Ectodermal cell (in vitro differentiated cells): Measurements from ENCODE around the gene KY.
"Not testable (repeated sequence)": the region's sequence is repeated elsewhere in the genome, so short reads cannot be mapped to it uniquely, and the experiment has no call there.

Experiments
- H3K27ac ChIP-seq: 2 replicates; pipeline ENCODE4 v1.7.0; 2013; ENCODE audit warnings: mild to moderate bottlenecking, low read depth, low read length; ENCODE audit not compliant: insufficient read depth, poor library complexity, severe bottlenecking
- H3K27me3 ChIP-seq: 2 replicates; pipeline ENCODE4 v1.7.0; 2013; ENCODE audit warnings: mild to moderate bottlenecking, low read length; ENCODE audit not compliant: insufficient read depth, control insufficient read depth, poor library complexity, severe bottlenecking
- H3K36me3 ChIP-seq: one replicate; pipeline ENCODE4 v1.7.0; 2013; ENCODE audit warnings: low read length; ENCODE audit not compliant: control insufficient read depth, insufficient read depth
- H3K4me1 ChIP-seq: one replicate; pipeline ENCODE4 v1.7.0; 2013; ENCODE audit warnings: low read length; ENCODE audit not compliant: control insufficient read depth, insufficient read depth
- H3K4me3 ChIP-seq: 2 replicates; pipeline ENCODE4 v1.7.0; 2013; ENCODE audit warnings: low read depth, low read length, control low read depth; ENCODE audit not compliant: insufficient read depth
- H3K9me3 ChIP-seq: 2 replicates; pipeline ENCODE4 v1.7.0; 2013; ENCODE audit warnings: mild to moderate bottlenecking, low read length, moderate library complexity; ENCODE audit not compliant: control insufficient read depth
- WGBS, 2 experiments: methylation state at CpG; one replicate each; pipeline ENCODE4 v1.1.7; 2013; ENCODE audit warnings: missing lambda C conversion rate in 2 of 2; 5-methylcytosine and 5-hydroxymethylcytosine counted together

KY gene

DNA sequence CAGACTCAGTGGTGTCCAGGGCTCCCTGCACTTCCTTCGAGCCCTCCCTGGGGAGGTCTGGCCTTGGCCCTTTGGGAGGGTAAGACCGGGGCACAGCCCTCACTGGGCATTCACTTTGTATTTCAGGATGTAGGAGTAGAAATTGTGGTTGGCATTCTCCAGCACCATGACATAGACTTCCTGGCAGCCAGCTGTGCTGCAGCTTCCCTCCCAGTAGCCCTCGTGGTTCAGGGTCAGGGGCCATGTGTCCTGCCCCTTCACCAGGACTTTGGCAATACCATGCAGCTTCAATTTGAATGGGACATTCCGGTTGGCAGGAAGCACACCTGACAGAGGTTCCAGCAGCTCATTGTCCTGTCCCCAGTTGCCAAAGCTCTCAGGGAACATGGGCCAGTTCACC is 47.3 kb downstream of the KY start:
- Histone ChIP-seq H3K36me3 (no peaks in the 10 kb centered on the region), H3K27ac (no peak overlapping the region), H3K4me1 (peaks cover 43% of the 10 kb centered on the region), H3K9me3 (no peaks in the 10 kb centered on the region), H3K27me3 (peaks cover 4% of the 10 kb centered on the region), H3K4me3 (no peak overlapping the region)
- 94% methylated on average over 4 of the region's 4 CpGs for WGBS, 2 experiments

DNA sequence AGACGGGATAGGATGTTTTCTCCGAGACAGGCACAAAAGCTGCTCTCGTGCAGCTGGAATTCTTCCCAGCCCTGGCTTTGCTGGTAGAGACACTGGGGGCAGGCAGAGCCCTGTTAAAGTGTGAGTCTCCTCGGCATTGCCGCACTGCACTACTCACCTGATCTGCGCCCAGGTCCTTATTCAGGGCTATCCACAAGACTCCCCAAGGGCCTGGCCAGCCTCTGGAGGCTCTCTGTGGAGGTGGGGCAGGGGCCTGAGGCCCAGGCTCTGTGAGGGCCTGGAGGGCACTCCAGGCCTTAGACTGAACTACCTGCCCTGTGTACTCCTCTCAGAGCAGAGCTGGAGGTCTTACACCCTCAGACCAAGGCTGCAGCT is 48.4 kb downstream of the KY start:
- Histone ChIP-seq H3K4me1 (peaks cover 47% of the 10 kb centered on the region), H3K9me3 (no peaks in the 10 kb centered on the region), H3K27ac (peak overlapping the region; percentile 44), H3K4me3 (no peak overlapping the region), H3K36me3 (no peaks in the 10 kb centered on the region), H3K27me3 (peaks cover 4% of the 10 kb centered on the region)
- 49 to 50% methylated on average over 6 of the region's 6 CpGs for WGBS, 2 experiments

DNA sequence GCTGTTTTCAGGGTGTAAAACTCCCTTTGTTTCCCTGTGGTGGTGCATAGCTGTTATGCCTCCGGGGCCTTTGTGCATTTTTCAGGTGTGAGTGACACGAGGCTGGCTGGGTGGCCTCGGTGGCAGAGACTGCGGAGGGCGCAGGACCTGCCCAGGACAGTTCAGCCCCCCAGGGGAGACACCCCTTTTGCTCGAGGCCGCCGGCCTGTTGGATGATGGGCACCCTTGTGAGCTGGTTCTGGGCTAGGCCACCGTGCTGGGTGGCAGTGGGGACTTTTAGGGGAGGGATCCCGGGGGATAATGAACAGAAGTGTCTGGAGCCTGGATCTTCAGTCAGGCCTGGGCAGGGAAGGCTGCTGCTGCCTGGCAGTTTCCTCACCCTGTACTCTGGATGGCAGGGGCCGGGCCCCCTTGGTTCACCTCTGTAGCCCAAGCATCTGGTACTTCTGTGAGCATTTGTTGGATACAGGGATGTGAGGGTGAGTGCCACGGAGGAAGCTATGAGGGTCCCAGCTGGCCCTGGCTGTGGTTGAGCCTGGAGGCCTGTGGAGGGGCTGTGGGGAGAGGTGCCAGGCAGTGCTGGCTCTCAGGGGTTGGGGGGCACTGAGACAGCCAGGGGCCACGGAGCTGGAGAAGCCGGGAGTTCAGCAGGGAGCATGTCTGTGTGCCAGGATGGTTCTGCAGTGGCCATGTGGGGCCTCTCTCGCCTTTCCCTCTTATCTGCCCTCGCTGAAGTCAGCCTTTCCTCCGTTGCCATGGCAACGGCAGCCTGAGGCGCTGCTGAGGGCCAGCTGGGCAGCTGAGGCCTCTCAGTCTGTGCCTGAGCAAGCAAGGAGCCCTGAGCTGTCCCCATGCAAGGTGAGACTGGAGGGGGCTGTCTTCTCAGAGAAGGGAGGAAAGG is 49.0 kb downstream of the KY start:
- Histone ChIP-seq H3K27ac (peak overlapping the region; percentile 44), H3K4me1 (peaks cover 47% of the 10 kb centered on the region)

DNA sequence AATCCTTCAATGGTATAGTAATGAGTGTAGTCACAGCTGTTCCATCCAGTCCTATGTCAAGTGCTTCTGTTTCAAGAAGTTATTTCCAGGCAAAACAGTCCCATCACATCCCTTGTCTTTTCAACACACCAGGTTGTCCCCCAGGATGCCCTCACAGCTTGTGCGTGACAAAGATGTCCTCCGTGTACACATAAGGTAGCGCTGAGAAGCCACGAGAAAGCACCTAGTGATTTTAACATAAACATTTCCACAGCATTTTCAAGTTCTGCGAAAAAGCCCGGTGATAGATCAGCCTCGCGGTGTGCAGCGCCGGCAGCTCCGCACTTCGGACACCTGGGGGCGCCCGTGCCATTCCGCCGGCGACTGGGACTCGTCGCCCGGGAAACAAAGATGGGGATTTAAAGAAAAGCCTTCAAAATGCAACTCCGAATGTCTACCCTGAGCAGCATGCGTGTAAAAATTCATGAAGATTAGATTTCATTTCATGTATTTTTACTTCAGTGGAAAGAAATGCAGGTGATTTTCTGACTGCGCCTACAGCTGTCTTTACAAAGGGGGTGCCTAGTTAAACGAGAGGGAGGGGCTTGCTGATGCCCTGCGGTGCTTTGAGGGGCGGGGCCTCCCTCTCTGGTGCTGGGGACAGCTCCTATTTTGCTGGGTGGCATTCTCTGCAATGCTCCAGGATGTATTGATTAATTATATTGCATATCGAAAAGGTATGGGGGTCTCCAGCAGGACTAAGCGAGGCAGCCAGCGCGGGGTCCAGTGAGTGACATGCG is 49.9 kb downstream of the KY start:
- H3K36me3 ChIP-seq = no peaks in the 10 kb centered on the region
- H3K27me3 ChIP-seq = peaks cover 4% of the 10 kb centered on the region
- H3K9me3 ChIP-seq = no peaks in the 10 kb centered on the region
- H3K27ac ChIP-seq = no peak overlapping the region
- peaks cover 47% of the 10 kb centered on the region for H3K4me1 ChIP-seq
- H3K4me3 ChIP-seq = no peak overlapping the region
- 14 to 16% methylated on average over 31 of the region's 31 CpGs for WGBS, 2 experiments

More for the DNA sequence above, 49.0 kb downstream of the KY start:
- Histone ChIP-seq H3K27me3 (peaks cover 4% of the 10 kb centered on the region), H3K4me3 (no peak overlapping the region), H3K36me3 (no peaks in the 10 kb centered on the region), H3K9me3 (no peaks in the 10 kb centered on the region)
- 56 to 57% methylated on average over 19 of the region's 19 CpGs for WGBS, 2 experiments

DNA sequence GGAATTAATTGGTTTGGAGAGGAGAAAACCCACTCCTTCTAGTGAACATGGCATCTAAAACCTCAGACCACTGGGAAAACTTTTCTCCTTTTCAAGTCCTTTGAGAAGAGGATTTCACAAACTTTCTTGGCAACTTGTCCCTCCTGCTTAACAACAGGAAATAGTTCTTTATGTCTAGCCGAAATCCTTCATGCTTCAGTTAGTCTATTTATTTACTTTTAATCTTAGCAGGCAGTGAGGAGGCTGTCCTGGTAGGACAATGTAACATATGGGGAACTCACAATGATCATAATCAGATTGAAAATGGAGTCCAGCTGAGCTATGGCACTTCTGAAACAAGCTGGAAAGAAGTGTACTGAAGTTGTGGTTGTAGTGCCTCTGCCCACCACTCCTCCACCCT is 50.6 kb downstream of the KY start:
- peaks cover 4% of the 10 kb centered on the region for H3K27me3 ChIP-seq
- H3K9me3 ChIP-seq = no peaks in the 10 kb centered on the region
- H3K4me1 ChIP-seq = peaks cover 47% of the 10 kb centered on the region
- no peaks in the 10 kb centered on the region for H3K36me3 ChIP-seq
- no peak overlapping the region for H3K4me3 ChIP-seq
- no peak overlapping the region for H3K27ac ChIP-seq
- 89% methylated on average over 1 of the region's 1 CpG; no CpG with 5 or more reads in 1 of the 2 experiments for WGBS, 2 experiments

DNA sequence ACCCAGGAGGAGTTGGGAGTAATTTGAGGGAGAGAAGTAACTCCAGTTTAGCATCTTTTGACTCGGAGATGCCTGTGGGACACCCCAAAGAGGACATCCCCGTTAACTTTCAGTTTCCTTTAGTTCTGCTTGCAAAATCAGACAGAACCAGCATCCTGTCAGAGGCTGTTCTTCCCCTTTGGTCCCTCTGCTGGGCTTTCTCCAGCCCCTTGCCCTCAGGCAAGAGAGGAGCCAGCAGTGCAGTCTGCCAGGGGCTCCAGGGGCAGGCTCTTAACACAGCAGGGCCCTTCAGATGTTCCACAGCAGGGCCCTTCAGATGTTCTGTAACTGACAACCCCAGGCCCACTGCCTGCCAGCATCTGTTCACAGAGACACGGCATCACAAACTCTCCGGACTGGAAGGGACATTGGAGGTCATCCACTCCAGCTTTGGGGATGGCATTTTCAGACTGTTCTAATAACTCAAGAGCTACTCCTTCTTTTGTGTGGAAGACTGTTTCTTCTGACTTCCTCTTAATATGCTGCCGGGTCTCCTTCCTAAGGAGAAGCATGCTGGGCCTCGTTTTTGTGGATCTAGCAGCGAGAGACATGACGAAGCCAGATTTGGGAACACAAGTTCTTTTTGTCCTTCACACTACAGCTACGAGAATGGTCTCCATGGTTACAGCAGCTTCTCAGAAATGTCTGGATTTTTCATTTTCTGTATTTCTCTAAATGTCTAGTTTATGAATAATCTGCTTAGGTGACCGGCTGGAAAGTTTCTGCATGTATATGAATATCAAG is 51.9 kb downstream of the KY start:
- peaks cover 4% of the 10 kb centered on the region for H3K27me3 ChIP-seq
- H3K4me1 ChIP-seq = peaks cover 47% of the 10 kb centered on the region
- H3K4me3 ChIP-seq = no peak overlapping the region
- peak overlapping the region; percentile 3 for H3K27ac ChIP-seq
- no peaks in the 10 kb centered on the region for H3K9me3 ChIP-seq
- WGBS, 2 experiments = 45 to 54% methylated on average over 9 of the region's 10 CpGs
- H3K36me3 ChIP-seq = no peaks in the 10 kb centered on the region

DNA sequence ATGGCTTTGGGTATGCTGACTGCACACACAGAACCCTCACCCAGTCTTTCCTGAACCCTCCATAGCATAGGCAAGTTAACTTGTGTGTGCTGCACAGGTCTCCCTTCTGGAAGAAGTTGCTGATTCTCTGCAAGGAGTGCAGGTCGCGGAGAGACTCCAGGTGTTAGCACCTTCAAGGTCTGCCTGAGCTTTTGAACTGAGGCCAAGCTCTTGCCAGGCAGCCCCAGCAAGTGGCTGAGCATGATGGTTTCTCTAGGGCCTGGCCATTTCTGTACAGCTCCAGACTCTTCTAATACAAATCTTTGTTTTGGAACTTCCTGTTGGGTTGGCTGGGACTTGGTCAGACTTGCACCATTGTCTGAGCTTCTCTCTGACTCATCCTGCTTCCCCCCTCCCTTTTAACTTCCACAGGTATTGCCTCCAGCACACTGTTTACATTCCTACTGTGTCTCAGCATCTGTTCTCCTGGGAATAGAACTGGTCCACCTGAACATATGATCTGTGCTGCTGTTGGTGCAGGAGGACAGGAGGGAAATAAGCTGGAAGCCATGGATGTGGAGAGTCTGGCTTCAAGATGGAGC is 53.3 kb downstream of the KY start:
- Histone ChIP-seq H3K9me3 (no peaks in the 10 kb centered on the region), H3K36me3 (no peaks in the 10 kb centered on the region), H3K4me3 (no peak overlapping the region), H3K4me1 (peaks cover 38% of the 10 kb centered on the region), H3K27ac (no peak overlapping the region), H3K27me3 (peaks cover 4% of the 10 kb centered on the region)
- WGBS, 2 experiments = 45 to 46% methylated on average over 2 of the region's 2 CpGs

DNA sequence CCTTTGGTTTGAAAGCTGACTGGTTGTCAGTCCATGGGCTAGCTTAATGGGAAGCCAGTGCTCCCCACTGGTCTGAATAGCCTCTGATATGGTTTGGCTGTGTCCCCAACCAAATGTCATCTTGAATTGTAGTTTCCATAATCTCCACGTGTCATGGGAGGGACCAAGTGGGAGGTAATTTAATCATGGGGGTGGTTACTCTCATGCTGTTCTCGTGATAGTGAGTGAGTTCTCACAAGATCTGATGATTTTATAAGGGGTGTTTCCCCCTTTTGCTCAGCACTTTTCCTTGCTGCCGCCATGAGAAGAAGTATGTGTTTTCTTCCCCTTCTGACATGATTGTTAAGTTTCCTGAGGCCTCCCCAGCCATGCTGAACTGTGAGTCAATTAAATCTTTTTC is 55.8 kb downstream of the KY start:
- WGBS, 2 experiments = 84 to 92% methylated on average over 3 of the region's 3 CpGs

DNA sequence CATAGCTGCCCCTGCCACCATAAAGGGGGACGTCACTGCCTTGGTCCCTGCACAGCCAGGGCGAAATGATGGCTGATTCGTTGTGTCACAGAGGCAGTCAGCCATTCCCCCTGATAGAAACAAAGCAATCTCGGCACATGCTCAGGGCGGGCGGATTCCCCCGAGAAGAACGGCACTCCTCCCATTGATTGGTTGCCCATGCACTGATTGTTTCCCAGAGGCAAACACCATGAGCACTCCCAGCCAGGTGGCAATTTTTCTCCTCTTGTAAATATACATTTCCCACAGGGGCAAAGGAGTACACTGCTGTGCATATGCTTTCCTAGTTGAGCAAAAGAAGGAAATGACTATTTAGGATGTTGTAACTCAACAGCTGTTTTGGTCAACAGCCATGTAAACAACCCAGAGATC is 56.5 kb downstream of the KY start:
- H3K36me3 ChIP-seq = no peaks in the 10 kb centered on the region
- H3K9me3 ChIP-seq = no peaks in the 10 kb centered on the region
- H3K27me3 ChIP-seq = no peaks in the 10 kb centered on the region
- H3K4me1 ChIP-seq = peaks cover 13% of the 10 kb centered on the region
- H3K27ac ChIP-seq = no peak overlapping the region
- no peak overlapping the region for H3K4me3 ChIP-seq
- 84 to 91% methylated on average over 8 of the region's 8 CpGs for WGBS, 2 experiments

More for the DNA sequence above, 55.8 kb downstream of the KY start:
- H3K4me1 ChIP-seq = peaks cover 19% of the 10 kb centered on the region
- H3K36me3 ChIP-seq, H3K27me3 ChIP-seq, H3K27ac ChIP-seq, H3K4me3 ChIP-seq, H3K9me3 ChIP-seq: not testable (repeated sequence)
